Measurements from ENCODE around the gene CCDC148.
A peak's percentile ranks its signal among the peaks of the same experiment; 100 is the strongest.

Gene CCDC148

DNA sequence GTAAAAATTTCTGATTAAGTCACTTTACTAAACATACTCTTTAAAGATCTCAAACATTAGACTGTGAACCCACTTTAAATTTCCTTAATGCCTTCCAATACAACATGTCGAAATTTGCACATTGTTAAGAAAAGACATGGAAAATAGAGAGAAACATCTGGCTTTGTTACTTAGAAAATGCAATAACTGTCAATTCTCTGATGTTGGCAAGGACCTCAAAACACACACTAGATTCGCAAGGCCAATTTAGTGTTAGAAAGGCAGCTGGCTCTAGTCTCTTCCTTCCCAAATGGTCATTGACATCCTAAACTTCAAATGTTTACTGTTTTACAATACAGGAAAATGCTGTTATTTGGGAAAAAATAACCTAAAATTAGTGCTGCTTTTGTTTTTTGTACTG lies 244.3 kb downstream of the CCDC148 start:
- no peak for DNase-seq (ENCODE audit: low read depth)

GRCh38 chr2:158211502-158211901 lies 245.1 kb downstream of the CCDC148 start:
- peak; percentile 29 for DNase-seq (ENCODE audit: low read depth)

GRCh38 chr2:158207354-158207753 lies 249.2 kb downstream of the CCDC148 start:
- no peak for DNase-seq (ENCODE audit: low read depth)

GRCh38 chr2:158205215-158205614 lies 251.3 kb downstream of the CCDC148 start:
- no peak for DNase-seq (ENCODE audit: low read depth)

DNA sequence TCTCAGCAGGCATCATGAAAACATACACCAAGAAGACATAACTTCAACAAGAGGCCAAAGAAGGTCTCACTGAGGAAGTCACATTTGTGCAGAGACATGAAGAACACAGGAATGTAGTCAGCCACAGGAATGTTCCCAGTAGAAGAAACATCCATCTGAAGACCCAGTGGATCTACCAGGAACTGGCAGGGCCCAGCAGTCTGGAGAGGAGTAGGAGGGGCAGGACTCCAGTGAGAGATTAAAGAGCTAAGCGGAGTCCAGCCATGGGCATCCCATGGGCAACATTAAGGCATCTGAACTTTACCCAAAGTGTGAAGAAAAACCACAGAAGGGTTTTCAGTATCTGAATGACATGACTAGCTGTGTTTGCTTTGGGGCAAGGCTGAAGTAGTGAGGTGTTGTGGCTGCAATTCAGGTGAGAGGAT lies 251.8 kb downstream of the CCDC148 start:
- DNase-seq (ENCODE audit: low read depth) = no peak

- DNase-seq (ENCODE audit: low read depth) = peak; percentile 6
Measured at GRCh38 chr2:158202161-158202815, 254.3 kb downstream of the CCDC148 start.

GRCh38 chr2:158199928-158200650 lies 256.5 kb downstream of the CCDC148 start:
- no peak for DNase-seq (ENCODE audit: low read depth)

DNA sequence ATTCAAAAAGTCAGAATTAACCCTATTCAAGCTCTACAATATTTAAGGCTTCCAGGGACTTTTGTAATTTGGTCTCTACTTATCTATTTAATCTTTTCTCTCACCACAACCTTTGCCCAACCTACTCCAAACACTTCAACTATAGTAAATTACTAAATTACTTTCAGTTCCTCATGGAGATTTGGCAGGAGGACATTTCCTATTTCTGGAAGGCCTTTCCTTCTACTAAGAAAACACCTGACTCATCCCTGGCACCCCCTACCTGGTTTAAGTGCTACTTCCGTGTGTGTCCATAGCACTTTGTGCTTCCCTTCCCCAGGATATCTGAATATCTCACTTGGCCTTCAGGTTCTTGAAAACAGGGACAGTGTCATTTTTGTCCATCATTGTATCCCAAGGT lies 258.6 kb downstream of the CCDC148 start:
- DNase-seq (ENCODE audit: low read depth) = no peak

DNA sequence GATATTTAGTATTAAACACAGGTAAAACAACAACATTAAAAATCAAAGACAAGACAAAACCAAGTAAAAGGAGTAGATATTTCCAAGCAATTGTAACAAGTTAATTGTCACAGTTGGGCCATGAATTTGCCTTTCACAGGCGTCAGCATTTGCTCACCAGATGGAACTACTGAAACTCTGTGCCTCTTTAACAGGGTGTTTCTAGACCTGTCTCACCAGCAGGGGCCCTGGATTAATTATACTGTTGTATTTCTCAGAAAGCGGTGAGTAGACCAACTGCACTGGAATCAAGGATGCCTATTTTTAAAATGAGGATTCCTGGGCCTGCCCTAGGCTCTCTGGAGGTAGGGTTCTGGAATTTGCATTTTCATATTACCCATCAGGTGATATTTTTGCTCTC lies 262.3 kb downstream of the CCDC148 start:
- DNase-seq (ENCODE audit: low read depth) = no peak

- no peak for DNase-seq (ENCODE audit: low read depth)
Measured at GRCh38 chr2:158192515-158193443, 263.8 kb downstream of the CCDC148 start.

GRCh38 chr2:158191076-158191895 lies 265.3 kb downstream of the CCDC148 start:
- DNase-seq (ENCODE audit: low read depth) = no peak

- no peak for DNase-seq (ENCODE audit: low read depth)
Measured at GRCh38 chr2:158189526-158189925, 267.0 kb downstream of the CCDC148 start.

GRCh38 chr2:158187908-158188307 lies 268.6 kb downstream of the CCDC148 start:
- no peak for DNase-seq (ENCODE audit: low read depth)

DNA sequence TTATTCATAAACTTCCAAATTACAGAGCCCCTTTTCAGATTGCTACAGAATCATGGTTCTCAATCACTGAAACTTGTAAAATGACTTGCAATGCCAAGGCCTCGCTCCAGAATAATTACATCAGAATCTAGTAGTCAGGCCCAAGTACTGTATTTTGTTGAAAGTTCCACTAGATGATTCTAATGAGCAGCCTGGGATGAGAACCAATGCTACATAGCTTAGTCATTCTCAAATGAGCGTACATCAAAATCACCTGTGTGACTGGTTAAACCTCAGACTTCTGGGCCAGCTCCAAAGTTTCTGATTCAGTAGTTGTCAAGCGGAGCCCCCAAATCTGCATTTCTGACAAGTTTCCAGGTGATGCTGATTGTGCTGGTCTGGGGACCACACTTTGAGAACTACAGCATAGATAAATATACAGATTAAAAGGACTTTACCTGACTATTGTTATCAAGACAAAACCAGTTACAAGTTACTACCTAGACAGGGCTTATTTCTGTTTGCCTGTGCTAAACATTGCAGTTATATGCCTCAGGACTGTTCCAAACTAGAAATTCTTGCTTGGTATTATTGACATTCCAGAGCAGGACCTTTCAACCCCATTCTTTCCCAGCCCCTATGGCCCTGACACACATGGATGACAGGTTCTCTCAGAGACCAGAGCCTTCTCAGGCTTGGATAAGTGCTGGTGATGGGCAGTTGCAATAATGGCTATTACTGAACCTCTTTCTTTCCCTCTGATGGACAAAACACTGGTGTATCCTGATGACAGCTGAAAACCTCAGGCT lies 271.8 kb downstream of the CCDC148 start:
- DNase-seq (ENCODE audit: low read depth) = no peak

DNA sequence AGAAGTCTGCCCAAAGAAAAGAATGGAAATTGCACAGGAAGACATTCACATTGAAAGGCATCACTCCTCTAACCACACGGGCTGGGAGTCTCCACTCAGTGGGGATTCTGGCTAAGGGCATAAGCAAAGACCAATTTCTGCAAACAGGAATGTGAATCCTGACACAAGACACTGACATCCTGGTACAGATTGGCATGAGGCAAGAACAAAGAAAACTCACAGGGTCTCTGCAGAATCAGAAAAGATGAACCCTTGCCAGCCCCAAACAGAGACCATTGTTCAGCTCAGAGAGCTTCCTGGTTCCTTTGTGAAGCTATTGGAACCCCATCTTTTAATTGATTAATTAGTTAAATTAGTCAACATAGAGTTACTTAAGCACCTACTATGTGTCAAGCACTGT lies 272.6 kb downstream of the CCDC148 start:
- no peak for DNase-seq (ENCODE audit: low read depth)

DNA sequence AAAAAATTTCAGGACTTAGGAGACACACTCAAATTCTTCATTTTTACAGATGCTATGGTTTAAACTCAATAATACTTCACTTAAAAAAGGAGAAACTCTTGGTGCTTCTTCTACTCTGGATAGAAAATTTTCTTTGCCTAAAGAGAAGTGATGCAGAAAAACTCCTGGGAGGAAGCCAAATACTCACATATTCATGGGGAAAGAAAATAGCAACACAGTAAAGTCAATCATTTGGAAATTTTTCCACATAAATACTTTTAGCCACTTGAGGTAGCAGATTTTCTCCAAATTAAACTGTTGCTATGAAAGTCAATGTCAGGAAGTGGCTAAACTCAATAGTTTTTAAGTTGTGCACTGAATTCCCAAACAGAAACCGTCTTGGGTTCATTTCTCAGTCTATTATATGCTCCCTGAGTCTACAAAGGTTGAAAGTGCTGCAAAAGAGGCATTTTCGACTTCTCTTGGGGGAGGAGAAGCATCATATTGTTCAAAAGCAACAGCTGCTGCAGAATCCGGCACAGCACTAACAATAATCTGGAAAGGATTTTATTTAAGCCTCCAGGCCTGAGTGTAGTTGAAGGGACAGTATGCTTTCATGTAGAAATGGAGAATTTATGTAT lies 273.8 kb downstream of the CCDC148 start:
- DNase-seq (ENCODE audit: low read depth) = no peak

- no peak for DNase-seq (ENCODE audit: low read depth)
Measured at GRCh38 chr2:158181171-158181570, 275.4 kb downstream of the CCDC148 start.

DNA sequence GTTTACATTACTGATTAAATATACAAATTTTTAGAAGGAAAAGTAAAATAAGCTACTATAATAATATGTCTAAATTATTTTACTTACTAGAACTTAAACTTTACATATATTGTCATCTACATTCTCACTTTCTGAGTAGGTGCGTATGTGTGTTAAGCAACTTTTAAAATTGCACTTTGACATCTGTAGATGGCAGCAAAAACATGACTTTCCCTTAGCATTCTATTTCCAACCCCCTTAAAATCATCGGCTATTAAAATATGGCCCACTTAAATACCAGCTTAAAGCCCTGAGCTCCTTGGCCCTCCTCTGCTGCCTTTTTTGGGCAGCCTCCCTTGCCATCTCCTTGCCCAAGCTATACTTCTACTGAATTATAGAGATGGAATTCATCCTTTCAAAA lies 276.9 kb downstream of the CCDC148 start:
- peak; percentile 49 for DNase-seq (ENCODE audit: low read depth)

GRCh38 chr2:158178646-158179045 lies 277.9 kb downstream of the CCDC148 start:
- DNase-seq (ENCODE audit: low read depth) = no peak

DNA sequence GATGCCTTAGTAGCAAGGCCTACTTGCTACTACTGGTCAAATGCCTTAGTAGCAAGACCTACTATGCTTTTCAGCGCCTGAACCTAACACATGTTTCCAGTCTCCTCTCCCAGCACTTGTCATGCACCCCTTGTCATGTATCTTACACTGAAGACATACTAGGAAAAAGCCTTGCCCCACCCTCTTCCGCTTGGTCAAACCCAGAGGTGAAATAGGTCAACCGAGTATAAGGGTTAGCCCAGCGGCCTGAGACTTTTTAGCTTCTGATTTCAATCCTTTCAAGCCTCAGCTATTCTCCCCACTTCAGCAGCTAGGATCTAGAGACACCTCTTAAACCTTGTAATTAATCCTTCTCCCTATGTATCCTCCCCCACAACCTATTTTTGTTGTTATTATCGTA lies 281.6 kb downstream of the CCDC148 start:
- DNase-seq (ENCODE audit: low read depth) = no peak

GRCh38 chr2:158174495-158174894 lies 282.1 kb downstream of the CCDC148 start:
- DNase-seq (ENCODE audit: low read depth) = no peak

All from ELR (cell line).